HL-60 (cell line): ENCODE measurements around the gene ZNF410.

Experiments used
- GABPA ChIP-seq: IDR thresholded peaks from 2 replicates; pipeline ENCODE4 v1.6.1; 2012; ENCODE audit warnings: low read depth
- POLR2AphosphoS5 ChIP-seq: IDR thresholded peaks from 2 replicates; pipeline ENCODE4 v1.6.1; 2012; ENCODE audit warnings: low read depth
- TF ChIP-seq, protein P1 (sequence below): IDR thresholded peaks from one replicate; pipeline ENCODE4 v1.5.1; 2011; ENCODE audit warnings: low read length, control low read depth, inconsistent platforms; ENCODE audit not compliant: insufficient read depth
- TF ChIP-seq, protein P2 (sequence below): IDR thresholded peaks from 2 replicates; pipeline ENCODE4 v1.6.1; 2012; ENCODE audit warnings: low read depth; ENCODE audit not compliant: insufficient replicate concordance

DNA sequence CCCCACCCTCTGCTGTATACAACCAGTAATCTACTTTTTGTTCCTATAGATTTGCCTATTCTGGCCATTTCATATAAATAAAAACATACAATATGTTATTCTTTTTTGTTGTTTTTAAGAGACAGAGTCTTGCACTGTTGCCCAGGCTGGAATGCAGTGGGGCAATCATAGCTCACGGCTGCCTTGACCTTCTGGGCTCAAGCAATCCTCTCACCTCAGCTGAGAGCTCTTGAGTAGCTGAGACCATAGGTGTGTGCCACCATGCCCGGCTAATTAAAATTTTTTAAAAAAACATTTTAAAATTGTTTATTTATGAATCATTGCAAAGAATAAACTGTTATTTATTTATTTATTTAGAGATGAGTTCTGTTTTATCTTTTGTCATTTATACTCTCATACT, 23.4 kb upstream of the ZNF410 start:
- TF ChIP-seq, protein P1, sequence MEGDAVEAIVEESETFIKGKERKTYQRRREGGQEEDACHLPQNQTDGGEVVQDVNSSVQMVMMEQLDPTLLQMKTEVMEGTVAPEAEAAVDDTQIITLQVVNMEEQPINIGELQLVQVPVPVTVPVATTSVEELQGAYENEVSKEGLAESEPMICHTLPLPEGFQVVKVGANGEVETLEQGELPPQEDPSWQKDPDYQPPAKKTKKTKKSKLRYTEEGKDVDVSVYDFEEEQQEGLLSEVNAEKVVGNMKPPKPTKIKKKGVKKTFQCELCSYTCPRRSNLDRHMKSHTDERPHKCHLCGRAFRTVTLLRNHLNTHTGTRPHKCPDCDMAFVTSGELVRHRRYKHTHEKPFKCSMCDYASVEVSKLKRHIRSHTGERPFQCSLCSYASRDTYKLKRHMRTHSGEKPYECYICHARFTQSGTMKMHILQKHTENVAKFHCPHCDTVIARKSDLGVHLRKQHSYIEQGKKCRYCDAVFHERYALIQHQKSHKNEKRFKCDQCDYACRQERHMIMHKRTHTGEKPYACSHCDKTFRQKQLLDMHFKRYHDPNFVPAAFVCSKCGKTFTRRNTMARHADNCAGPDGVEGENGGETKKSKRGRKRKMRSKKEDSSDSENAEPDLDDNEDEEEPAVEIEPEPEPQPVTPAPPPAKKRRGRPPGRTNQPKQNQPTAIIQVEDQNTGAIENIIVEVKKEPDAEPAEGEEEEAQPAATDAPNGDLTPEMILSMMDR, result no peak
- TF ChIP-seq POLR2AphosphoS5 (no peak), GABPA (no peak)
- TF ChIP-seq, protein P2, sequence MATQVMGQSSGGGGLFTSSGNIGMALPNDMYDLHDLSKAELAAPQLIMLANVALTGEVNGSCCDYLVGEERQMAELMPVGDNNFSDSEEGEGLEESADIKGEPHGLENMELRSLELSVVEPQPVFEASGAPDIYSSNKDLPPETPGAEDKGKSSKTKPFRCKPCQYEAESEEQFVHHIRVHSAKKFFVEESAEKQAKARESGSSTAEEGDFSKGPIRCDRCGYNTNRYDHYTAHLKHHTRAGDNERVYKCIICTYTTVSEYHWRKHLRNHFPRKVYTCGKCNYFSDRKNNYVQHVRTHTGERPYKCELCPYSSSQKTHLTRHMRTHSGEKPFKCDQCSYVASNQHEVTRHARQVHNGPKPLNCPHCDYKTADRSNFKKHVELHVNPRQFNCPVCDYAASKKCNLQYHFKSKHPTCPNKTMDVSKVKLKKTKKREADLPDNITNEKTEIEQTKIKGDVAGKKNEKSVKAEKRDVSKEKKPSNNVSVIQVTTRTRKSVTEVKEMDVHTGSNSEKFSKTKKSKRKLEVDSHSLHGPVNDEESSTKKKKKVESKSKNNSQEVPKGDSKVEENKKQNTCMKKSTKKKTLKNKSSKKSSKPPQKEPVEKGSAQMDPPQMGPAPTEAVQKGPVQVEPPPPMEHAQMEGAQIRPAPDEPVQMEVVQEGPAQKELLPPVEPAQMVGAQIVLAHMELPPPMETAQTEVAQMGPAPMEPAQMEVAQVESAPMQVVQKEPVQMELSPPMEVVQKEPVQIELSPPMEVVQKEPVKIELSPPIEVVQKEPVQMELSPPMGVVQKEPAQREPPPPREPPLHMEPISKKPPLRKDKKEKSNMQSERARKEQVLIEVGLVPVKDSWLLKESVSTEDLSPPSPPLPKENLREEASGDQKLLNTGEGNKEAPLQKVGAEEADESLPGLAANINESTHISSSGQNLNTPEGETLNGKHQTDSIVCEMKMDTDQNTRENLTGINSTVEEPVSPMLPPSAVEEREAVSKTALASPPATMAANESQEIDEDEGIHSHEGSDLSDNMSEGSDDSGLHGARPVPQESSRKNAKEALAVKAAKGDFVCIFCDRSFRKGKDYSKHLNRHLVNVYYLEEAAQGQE, result no peak
